ENCODE measurements around the gene ADSS2.

- TF ChIP-seq CTCF (IDR thresholded peaks at IDR 0.05) (no peak), EP300 (IDR thresholded peaks at IDR 0.05; ENCODE audit: borderline replicate concordance in 1 of 2, low read depth in 1 of 2, low read length in 1 of 2) (no peak), GATA2 (CRISPR knock-in tag; IDR thresholded peaks at IDR 0.05) (no peak), MEF2A (IDR thresholded peaks at IDR 0.05; ENCODE audit: borderline replicate concordance, low read depth) (no peak), GABPA (IDR thresholded peaks at IDR 0.05; ENCODE audit: low read depth) (no peak), FOXM1 (IDR thresholded peaks at IDR 0.05; ENCODE audit: low read depth) (no peak), JUND (IDR thresholded peaks at IDR 0.05) (no peak), MAX (IDR thresholded peaks at IDR 0.05; ENCODE audit: low read depth) (no peak), YY1 (IDR thresholded peaks at IDR 0.05; ENCODE audit: low read depth) (no peak), SMC3 (IDR thresholded peaks at IDR 0.05; ENCODE audit: low read depth, low read length) (no peak), POLR2AphosphoS5 (IDR thresholded peaks at IDR 0.05; ENCODE audit: low read depth, low read length) (no peak)
These were observed 55.7 kb downstream of the ADSS2 start for GRCh38 chr1:244395965-244396364.
